ENCODE results near the gene C3. TPM values are rescaled to one million over a fixed set of nuclear protein-coding genes. Genes with fewer than 3 reads are reported as not detected.
"Not testable (repeated sequence)": the region's sequence is repeated elsewhere in the genome, so short reads cannot be mapped to it uniquely, and the experiment has no call there.

Gene C3
- 0.68 and 0.72 TPM in 2 replicates for total RNA-seq (2014; rRNA removed; shearing (Covaris generic))

- DNase-seq (ENCODE audit: low read depth), result peak; percentile 55
Measured at GRCh38 chr19:6720369-6721137, at the start of gene C3. Gene C3, minus strand, starts transcription at chr19:6720650. Its CDS starts 61 bp downstream, at chr19:6720589.

DNA sequence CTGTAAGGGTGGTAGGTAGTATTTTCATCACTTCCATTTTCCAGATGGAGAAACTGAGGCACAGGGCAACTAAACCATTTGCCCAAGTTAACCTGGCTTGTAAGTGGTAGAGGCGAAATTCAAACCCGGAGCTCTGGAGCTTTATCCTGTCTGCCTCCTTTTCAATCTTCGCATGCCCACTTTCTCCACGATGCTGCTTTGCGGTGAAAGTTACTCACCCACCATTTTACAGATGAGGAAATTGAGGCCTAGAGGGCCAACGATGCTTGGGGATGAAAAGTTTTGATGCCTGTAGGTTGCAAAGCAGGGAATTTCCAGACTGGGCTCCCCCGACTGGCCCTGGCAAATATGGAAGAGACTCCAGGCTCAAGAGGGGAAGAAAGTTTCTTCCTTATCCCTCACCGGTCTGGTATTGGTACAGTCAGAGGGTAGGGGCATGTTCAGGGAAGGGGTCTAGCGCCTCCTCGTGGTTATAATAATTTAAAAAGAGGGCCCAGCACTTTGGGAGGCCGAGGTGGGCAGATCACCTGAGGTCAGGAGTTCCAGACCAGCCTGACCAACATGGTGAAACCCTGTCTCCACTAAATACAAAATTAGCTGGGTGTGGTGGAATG is 48.7 kb upstream of the C3 start:
- DNase-seq (ENCODE audit: low read depth), result no peak

DNA sequence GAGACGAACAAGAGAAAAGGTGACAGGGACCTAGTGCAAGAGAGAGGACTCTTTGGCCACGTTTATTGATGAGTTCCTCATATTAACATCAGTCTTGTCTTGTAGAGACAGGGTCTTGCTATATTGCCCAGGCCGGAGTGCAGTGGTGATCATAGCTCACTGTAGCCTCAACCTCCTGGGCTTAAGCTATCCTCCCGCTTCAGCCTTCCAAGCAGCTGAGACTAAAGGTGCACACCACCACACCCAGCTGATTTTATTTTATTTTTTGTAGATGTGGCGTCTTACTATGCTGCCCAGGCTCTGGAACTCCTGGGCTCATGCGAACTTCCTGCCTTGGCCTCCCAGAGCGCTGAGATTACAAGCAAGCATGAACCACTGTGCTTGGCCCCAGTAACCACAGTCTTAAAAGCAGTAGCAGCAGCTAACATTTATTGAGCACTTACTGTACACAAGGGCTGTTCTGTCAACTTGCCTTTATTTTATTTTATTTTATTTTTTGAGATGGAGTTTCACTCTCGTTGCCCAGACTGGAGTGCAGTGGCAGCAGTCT is 47.9 kb upstream of the C3 start:
- DNase-seq (ENCODE audit: low read depth), result no peak

GRCh38 chr19:6767357-6768235 is 47.1 kb upstream of the C3 start, which contains the start of gene SH2D3A:
Gene SH2D3A, minus strand, starts transcription at chr19:6767435. Its CDS starts 3,687 bp downstream, at chr19:6763748.
- DNase-seq (ENCODE audit: low read depth), result peak; percentile 15

GRCh38 chr19:6767081-6767356 is 46.6 kb upstream of the C3 start:
- DNase-seq (ENCODE audit: low read depth), result no peak

DNA sequence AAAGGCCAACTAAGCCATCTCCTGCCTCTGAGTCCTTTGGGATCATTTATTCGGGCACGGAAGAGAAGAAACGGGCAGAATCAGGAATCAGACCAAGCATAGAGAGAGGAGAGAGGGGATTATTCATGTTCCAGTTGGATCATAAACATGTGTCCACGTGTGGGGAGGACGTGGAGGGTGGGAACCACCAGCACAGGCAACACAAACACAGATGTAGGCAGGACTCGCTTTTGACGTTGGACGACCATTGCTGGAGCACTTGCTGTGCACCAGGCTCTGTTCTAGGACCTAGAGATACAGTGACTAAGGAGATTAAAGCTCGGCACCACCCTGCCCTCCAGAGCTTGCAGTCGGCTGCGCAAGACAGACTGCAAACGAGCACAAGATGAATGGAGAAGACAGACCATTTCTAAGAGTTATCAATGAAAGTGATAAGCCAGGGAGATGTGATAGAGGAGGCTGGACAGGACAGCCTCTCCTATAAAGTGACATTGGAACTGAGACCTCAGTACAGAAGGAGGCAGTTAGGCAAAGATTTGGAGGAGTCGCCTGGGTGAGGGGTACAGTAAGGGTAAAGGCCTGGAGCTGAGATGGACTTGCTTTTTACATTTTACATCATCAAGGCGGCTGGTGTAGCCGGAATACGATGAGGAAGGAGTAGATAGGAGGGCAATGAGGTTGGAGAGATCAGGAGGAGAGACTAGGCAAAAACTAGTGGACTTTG is 46.1 kb upstream of the C3 start:
- DNase-seq (ENCODE audit: low read depth), result no peak

- no peak for DNase-seq (ENCODE audit: low read depth)
Measured at GRCh38 chr19:6765738-6766356, 45.4 kb upstream of the C3 start.

DNA sequence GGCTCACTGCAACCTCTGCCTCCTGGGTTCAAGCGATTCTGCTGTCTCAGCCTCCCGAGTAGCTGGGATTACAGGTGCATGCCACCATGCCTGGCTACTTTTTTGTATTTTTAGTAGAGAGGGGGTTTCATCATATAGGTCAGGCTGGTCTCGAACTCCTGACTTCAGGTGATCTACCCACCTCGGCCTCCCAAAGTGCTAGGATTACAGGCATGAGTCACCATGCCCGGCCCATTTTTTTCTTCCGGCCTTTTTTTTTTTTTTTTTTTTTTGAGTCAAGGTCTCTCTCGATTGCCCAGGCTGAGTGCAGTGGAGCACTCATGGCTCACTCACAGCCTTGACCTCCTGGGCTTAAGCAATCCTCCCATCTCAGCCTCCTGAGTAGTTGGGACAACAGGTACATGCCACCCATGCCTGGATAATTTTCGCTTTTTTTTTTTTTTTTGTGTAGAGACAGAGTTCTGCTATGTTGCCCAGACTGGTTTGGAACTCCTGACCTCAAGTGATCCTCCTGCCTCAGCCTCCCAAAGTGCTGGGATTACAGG is 41.9 kb upstream of the C3 start:
- DNase-seq (ENCODE audit: low read depth), result not testable (repeated sequence)

GRCh38 chr19:6761053-6761676 is 40.7 kb upstream of the C3 start:
- DNase-seq (ENCODE audit: low read depth), result peak; percentile 39

- no peak for DNase-seq (ENCODE audit: low read depth)
Measured at GRCh38 chr19:6760606-6761005, 40.2 kb upstream of the C3 start.

- DNase-seq (ENCODE audit: low read depth), result no peak
Measured at GRCh38 chr19:6754653-6755463, 34.4 kb upstream of the C3 start.

DNA sequence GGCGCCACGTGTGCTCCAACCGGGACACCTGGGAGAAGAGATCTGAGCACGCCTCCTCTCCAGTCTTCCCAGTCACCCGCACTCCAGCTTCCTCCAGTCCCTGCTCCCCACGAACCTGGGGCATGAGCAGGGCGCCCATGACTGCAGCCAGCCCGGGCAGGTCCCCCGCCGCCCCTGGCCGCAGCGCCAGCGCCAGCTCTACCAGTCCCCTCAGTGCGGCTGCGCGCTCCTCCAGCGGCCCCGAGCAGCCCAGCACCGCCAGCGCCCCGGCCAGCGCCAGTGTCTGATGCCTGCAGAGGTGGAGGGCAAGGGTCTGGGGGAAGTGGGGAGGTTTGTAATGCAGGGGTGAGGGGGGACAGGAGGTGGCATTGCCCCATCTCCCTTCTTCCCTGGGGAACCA is 33.7 kb upstream of the C3 start:
- no peak for DNase-seq (ENCODE audit: low read depth)

- DNase-seq (ENCODE audit: low read depth), result peak; percentile 68
Measured at GRCh38 chr19:6753178-6754031, 33.0 kb upstream of the C3 start.

- no peak for DNase-seq (ENCODE audit: low read depth)
Measured at GRCh38 chr19:6752256-6753177, 32.1 kb upstream of the C3 start.

- DNase-seq (ENCODE audit: low read depth), result no peak
Measured at GRCh38 chr19:6751189-6751588, 30.7 kb upstream of the C3 start.

GRCh38 chr19:6750062-6750461 is 29.6 kb upstream of the C3 start:
- DNase-seq (ENCODE audit: low read depth), result no peak

DNA sequence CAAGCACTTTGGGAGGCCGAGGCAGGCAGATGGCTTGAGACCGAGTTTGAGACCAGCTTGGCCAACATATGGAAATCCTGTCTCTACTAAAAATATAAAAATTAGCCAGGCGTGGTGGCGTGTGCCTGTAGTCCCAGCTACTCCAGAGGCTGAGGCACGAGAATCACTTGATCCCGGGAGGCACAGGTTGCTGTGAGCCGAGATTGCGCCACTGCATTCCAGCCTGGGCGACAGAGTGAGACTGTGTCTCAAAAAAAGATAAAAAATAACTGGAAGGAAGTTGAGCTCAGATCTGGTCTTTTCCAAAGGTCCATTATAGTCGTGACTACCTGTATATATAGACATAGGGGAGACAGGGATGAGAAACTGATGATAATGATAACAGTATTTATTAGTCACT is 28.1 kb upstream of the C3 start:
- not testable (repeated sequence) for DNase-seq (ENCODE audit: low read depth)

Data from RPMI7951 (cell line).